ACC112 (cell line): ENCODE measurements around the gene SQSTM1.

ENCODE experiments used
- H2AFZ ChIP-seq: fragments of 200-600 bp; sonication (generic); one replicate; pipeline ENCODE4 v1.6.0; 2017; ENCODE audit warnings: antibody characterized with exemption, low read length; ENCODE audit not compliant: unreplicated experiment
- H3K27ac ChIP-seq: fragments of 200-600 bp; sonication (generic); 2 replicates; pipeline ENCODE4 v1.5.1; 2014; ENCODE audit warnings: low read depth, mild to moderate bottlenecking, antibody characterized with exemption, low read length, moderate library complexity
- H3K27me3 ChIP-seq: fragments of 200-600 bp; sonication (generic); 2 replicates; pipeline ENCODE4 v1.6.1; 2014; ENCODE audit warnings: mild to moderate bottlenecking, antibody characterized with exemption, low read length, moderate library complexity, mixed read lengths; ENCODE audit not compliant: insufficient read depth
- H3K36me3 ChIP-seq: fragments of 200-600 bp; sonication (generic); 2 replicates; pipeline ENCODE4 v1.6.1; 2016; ENCODE audit warnings: mild to moderate bottlenecking, antibody characterized with exemption, low read length, moderate library complexity, mixed read lengths; ENCODE audit not compliant: insufficient read depth
- H3K4me1 ChIP-seq: fragments of 200-600 bp; sonication (generic); one replicate; pipeline ENCODE4 v1.6.1; 2016; ENCODE audit warnings: low read length, mixed read lengths; ENCODE audit not compliant: insufficient read depth, unreplicated experiment, control insufficient read depth
- H3K4me3 ChIP-seq: fragments of 200-600 bp; sonication (generic); 2 replicates; pipeline ENCODE4 v1.5.1; 2014; ENCODE audit warnings: mild to moderate bottlenecking, low read depth, low read length
- H3K79me2 ChIP-seq: fragments of 200-600 bp; sonication (generic); one replicate; pipeline ENCODE4 v1.6.0; 2016; ENCODE audit warnings: low read length; ENCODE audit not compliant: control insufficient read depth, unreplicated experiment, insufficient read depth

SQSTM1 gene

GRCh38 chr5:179874536-179875292 is 54.0 kb downstream of the SQSTM1 start:
- Histone ChIP-seq H3K4me3 (no peak overlapping the region), H3K79me2 (no peaks in the 10 kb centered on the region), H3K36me3 (peaks cover 3% of the 10 kb centered on the region; the same call in 1 of the 2 replicates), H3K27ac (no peak overlapping the region), H2AFZ (no peak overlapping the region), H3K27me3 (no peaks in the 10 kb centered on the region), H3K4me1 (peaks cover 9% of the 10 kb centered on the region)

GRCh38 chr5:179875741-179876609 is 55.3 kb downstream of the SQSTM1 start:
- no peak overlapping the region for H3K4me3 ChIP-seq
- H3K27me3 ChIP-seq = no peaks in the 10 kb centered on the region
- H2AFZ ChIP-seq = no peak overlapping the region
- H3K4me1 ChIP-seq = peaks cover 9% of the 10 kb centered on the region
- no peak overlapping the region for H3K27ac ChIP-seq
- no peaks in the 10 kb centered on the region for H3K36me3 ChIP-seq
- H3K79me2 ChIP-seq = no peaks in the 10 kb centered on the region

- peaks cover 9% of the 10 kb centered on the region for H3K4me1 ChIP-seq
- H3K79me2 ChIP-seq = no peaks in the 10 kb centered on the region
- H3K27me3 ChIP-seq = no peaks in the 10 kb centered on the region
- no peak overlapping the region for H2AFZ ChIP-seq
- H3K4me3 ChIP-seq = no peak overlapping the region
- H3K27ac ChIP-seq = no peak overlapping the region
- H3K36me3 ChIP-seq = no peaks in the 10 kb centered on the region
Observed at GRCh38 chr5:179876610-179876952, 55.9 kb downstream of the SQSTM1 start.

GRCh38 chr5:179878222-179879002 is 57.7 kb downstream of the SQSTM1 start:
- H3K36me3 ChIP-seq = peaks cover 14% of the 10 kb centered on the region
- peaks cover 9% of the 10 kb centered on the region for H3K4me1 ChIP-seq
- no peak overlapping the region for H3K4me3 ChIP-seq
- H3K79me2 ChIP-seq = no peaks in the 10 kb centered on the region
- H3K27me3 ChIP-seq = no peaks in the 10 kb centered on the region
- H3K27ac ChIP-seq = no peak overlapping the region
- H2AFZ ChIP-seq = no peak overlapping the region

- Histone ChIP-seq H3K4me3 (no peak overlapping the region), H2AFZ (no peak overlapping the region), H3K36me3 (peaks cover 21% of the 10 kb centered on the region), H3K4me1 (peaks cover 9% of the 10 kb centered on the region), H3K79me2 (no peaks in the 10 kb centered on the region), H3K27me3 (no peaks in the 10 kb centered on the region), H3K27ac (no peak overlapping the region)
Observed at GRCh38 chr5:179879003-179879689, 58.4 kb downstream of the SQSTM1 start.

GRCh38 chr5:179879690-179880010 is 58.9 kb downstream of the SQSTM1 start:
- H2AFZ ChIP-seq = no peak overlapping the region
- no peaks in the 10 kb centered on the region for H3K27me3 ChIP-seq
- peaks cover 26% of the 10 kb centered on the region for H3K36me3 ChIP-seq
- no peaks in the 10 kb centered on the region for H3K79me2 ChIP-seq
- H3K4me3 ChIP-seq = no peak overlapping the region
- no peak overlapping the region for H3K27ac ChIP-seq
- H3K4me1 ChIP-seq = peaks cover 9% of the 10 kb centered on the region

GRCh38 chr5:179880066-179880650 is 59.5 kb downstream of the SQSTM1 start:
- no peak overlapping the region for H3K27ac ChIP-seq
- H3K4me1 ChIP-seq = peaks cover 9% of the 10 kb centered on the region
- peaks cover 31% of the 10 kb centered on the region for H3K36me3 ChIP-seq
- H3K27me3 ChIP-seq = no peaks in the 10 kb centered on the region
- H3K4me3 ChIP-seq = no peak overlapping the region
- H3K79me2 ChIP-seq = no peaks in the 10 kb centered on the region
- H2AFZ ChIP-seq = no peak overlapping the region

- H3K4me3 ChIP-seq = no peak overlapping the region
- H3K4me1 ChIP-seq = peaks cover 9% of the 10 kb centered on the region
- H3K27ac ChIP-seq = no peak overlapping the region
- peaks cover 38% of the 10 kb centered on the region for H3K36me3 ChIP-seq
- H3K79me2 ChIP-seq = no peaks in the 10 kb centered on the region
- no peak overlapping the region for H2AFZ ChIP-seq
- no peaks in the 10 kb centered on the region for H3K27me3 ChIP-seq
Observed at GRCh38 chr5:179880848-179881590, 60.3 kb downstream of the SQSTM1 start.

GRCh38 chr5:179882338-179882737 is 61.6 kb downstream of the SQSTM1 start:
- Histone ChIP-seq H3K27ac (no peak overlapping the region), H3K4me3 (no peak overlapping the region), H3K36me3 (peaks cover 51% of the 10 kb centered on the region), H2AFZ (no peak overlapping the region), H3K79me2 (no peaks in the 10 kb centered on the region), H3K27me3 (no peaks in the 10 kb centered on the region), H3K4me1 (peaks cover 9% of the 10 kb centered on the region)
